ENCODE results near the gene GALNS.

The GALNS gene

DNA sequence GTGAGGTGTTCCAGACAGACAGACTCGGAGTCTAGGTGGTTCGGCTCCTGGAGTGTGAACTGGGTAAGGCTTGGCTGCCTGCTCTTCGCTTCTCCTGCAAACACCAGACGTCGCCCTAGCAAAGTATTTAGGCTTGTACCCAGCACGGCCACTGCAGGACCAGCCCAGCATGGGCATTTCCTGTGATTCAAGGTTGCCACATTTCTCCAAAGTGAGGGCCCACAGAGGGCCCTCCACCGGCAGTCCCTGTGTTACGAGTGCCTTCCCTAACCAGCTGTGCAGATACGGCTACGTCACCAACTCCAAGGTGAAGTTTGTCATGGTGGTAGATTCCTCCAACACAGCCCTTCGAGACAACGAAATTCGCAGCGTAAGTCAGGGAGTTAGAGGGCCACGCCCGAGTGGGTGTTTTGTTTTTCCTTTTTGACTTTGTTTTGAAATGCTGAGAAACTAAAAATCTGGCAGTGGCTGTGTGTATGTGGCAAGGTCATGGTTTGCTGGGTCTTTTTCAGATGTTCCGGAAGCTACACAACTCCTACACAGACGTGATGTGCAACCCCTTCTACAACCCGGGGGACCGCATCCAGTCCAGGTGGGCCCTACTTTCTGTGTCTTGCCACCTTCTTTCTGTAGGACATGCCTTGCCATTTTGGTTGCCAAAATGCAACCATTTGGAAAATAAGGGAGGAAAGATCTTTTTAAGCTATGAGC lies 2.8 kb upstream of the GALNS start:
- no peak for DNase-seq

DNA sequence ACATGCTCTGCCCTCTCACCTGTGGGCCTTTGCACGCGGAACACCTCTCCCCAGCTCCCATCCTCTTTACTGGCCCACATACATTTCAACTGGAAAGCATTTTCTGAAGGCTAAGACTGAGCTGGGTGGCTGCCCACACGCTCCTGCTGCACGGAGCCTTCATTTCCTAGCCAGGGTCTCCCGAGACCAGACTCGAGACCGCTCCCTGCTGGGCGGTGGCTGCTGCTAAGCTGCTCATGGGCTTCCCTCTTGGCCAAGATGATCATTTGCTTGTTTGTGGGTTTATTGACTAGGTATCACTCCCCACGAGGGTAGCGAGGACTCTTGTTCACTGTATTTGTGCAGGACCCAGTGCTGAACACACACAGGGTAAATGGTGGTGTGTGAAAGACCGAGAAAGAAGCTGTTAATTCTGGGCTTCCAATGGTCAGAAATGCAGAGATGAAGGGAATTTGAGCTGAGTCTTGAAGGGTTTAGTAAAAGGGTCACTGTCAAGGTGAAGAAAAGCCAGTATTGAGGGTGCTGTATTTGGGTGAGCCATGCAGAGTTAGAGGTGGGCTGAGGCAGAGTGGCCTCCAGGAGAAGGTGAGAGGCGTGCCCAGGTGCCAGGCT lies 1.1 kb upstream of the GALNS start:
- DNase-seq = peak in 55 of 58 donors; percentile 4 to 85 (median 63)

DNA sequence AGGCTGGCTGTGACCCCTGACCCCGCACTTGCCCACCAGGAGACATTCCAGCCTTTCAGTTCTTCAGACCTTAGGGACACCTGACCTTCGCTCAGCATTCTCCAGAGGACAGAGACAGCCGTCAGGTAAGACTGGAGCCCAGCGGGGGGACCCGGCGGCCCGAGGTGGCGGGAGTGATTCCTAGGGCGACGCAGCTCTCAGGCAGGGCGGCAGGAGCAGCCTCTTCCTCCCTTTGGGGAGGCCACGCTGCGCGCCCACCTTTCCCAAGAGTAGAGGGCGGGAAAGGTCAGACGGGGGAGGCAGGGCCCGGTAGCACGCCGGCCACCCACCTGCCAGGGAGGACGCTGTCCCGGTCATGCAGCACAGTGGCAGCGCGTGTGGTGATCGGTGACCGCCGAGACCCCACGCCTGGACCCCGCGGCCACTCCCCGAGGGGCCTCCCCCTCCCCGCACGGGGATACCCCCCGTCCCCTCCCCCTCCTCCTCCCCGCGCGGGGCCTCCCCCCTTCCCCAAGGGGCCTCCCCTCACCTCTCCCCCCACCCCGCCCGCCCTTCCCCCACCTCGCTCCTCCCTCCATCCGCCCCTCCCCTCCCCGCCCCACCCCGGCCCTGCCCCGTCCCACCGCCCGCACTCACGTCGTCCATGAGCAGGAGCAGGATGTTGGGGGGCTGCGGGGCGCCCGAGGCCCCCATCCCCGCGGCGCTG lies 472 bp downstream of the GALNS start:
- DNase-seq = peak in 6 of 58 donors; percentile 24 to 44 (median 40)

DNA sequence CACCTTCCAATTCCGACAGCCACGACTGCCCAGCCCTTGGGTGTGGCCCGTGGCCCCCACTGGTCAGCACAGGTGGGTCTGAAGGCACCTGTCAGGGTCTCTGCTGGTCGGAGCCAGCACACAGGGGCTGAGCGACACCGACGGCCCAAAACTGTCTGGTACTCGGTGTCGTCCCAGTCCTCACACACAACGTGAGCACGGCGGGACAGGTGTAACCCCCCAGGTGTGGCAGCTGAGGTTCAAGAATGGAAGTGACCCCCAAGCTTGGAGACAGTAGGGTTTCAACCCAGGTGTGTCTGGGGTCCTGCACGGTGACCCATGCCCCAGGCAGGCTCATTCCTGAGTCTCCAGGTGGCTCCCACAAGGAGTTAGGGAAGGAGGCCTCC lies 1.0 kb downstream of the GALNS start:
- DNase-seq = no peak

DNA sequence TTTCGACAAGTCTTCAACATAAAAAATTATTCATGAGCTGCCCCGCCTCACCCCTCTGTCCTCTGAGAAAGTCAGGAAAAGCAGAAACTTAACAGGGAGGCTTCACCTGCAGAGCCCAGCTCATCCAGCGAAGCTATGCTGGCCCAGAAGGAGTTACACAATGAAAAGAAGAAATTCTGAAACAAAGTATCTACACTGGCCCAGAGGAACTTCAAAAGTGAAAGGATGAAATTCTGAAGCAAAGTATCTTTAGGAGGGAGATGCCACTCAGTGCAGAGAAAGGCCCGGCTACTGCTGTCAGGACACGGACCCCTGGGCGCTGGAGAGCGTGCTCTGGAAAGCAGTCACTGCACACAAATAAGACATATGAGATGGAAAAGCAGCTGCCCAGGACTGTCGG lies 1.6 kb downstream of the GALNS start:
- DNase-seq = no peak

DNA sequence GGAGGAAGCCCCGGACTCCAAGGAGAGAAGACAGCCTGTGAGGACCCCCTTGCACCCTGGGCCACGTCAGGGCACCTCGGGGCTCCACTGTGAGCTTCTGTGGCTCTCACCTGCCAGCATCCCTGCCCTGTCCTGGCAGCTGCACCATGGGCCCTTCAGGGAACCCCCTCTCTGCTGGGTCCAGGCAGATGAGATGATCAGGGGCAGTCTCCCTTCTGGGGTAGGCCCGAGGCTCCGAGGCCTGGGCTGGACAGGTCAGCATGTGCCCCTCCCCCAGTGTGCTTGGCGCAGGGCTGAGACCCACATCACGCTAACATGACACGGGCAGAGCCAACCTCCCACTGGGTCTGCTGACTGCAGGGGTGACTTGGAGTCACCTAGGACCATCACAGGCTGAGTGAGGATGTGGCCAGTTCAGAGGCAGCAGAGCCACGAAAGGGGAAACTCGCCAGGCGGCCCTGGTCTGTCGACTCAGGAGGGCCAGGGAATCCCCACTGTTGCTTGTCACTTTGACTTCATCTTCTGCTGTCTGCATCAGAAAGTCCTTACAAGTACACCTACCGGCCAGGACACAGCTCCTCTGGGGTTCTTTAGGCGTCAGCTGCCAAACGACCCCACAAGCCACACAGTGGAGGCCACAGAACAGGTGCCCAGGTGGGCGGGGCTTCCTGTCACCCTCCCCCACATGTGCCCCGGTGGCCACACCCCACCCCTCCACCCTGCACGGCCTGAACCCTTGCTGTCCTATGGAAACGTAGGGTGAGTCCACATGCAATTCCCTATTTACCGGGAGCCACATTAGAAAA lies 2.2 kb downstream of the GALNS start:
- no peak for DNase-seq

DNA sequence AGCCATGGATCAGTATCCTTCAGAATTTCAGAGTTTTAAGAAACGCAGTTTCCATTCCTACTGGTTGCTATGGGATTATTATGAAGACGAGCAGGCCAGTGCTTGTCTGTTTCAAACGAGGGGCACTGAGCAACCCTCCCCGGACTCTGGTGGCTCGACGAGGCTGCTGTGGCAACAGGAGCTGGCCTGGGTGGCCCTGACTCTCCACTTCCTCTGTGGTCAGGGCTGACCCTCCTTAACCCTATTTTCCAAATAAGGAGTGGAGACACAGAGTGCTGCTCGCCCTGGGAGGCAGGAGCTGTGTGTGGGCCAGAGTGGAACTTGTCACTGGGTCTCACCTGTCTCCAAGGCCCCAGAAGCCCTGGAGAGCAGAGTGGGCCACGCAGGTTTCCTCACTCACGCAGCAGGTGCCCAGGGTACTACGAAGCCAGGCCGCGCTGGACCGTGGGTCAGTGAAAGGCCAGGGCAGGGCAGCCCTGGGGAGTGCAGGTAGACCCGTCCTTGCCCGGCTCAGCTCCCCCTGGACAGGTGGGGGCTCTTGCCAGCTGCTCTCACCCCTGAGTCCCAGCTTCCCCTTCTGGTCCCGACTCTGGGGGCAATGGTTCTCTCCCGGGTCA lies 3.3 kb downstream of the GALNS start:
- DNase-seq = peak in 1 of 58 donors; percentile 26

DNA sequence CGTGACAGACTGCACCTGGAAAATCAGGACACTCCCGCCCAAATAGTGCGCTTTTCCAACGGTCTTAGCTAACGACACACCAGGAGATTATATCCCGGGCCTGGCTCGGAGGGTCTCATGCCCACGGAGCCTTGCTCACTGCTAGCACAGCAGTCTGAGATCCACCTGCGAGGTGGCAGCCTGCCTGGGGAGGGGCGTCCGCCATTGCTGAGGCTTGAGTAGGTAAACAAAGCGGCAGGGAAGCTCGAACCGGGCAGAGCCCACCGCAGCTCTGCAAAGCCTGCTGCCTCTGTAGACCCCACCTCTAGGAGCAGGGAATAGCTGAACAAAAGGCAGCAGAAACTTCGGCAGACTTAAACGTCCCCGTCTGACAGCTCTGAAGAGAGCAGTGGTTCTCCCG lies 5.1 kb downstream of the GALNS start:
- no peak for DNase-seq

DNA sequence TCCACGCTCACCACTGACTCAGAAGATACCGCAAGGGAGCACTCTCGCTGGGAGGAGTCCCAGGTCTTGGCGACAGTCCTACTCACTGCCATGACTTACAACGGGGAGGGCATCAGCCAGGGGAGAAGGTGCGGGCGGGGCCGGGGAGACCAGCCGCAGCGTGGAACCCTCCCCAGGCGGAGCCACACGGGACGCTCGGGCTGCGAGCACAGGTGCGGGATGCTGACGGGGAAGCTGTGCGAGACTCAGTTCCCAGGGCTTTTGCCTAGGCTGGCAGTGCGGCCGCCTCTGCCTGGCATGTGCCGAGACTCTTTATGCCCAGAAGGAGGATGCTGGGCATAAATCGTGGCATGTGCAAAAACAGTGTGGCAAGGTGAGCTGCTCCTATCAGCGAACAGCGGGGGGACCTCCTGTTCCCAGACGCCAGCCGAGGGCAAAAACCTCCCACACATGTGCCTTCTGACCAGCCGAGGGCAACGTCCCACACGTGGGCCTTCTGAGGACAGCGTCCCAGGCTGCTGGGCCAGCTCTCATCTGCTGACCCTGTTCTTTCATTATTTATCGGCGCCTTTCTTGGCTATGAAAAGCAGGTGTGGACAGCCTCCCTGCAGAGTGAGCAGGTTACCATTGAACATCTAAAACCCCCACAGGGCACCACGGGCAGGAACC lies 6.1 kb downstream of the GALNS start:
- DNase-seq = no peak

DNA sequence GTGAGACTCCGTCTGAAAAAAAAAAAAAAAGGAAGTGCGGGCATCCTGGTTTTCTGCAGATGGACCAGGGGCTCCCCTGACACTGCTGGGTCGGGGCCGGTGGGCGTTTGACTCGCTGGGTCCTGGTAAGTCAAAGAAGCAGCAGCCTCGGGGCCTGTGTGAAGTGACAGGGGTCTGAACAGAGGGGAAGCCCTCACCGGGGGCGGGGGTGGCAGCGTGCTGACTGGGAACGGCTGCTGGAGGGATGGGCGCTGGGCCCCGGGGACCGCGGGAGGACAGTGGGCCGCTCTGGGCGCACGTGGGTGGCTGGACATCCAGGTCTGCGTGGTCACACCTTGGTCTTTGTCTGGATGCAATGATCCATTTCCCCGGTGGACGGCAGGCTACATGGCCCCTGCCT lies 8.2 kb downstream of the GALNS start:
- DNase-seq = no peak

DNA sequence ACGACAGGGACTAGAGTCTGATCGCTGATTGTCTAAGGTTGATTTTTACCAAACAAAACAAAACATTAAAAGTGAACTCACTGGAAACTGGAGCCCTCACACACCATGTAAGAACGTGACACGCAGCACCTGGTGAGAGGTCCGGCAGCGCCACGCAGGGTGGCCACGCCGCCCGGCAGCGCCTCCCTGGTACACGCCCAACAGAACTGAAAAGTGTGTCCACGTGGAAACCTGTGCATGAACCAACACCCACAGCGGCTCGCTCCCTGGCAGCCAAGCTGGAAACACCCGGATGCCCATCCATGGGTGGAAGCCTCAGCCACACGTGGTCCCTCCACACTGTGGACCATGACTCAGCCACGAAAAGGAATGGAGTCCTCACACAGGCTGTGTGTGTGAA lies 9.1 kb downstream of the GALNS start:
- DNase-seq = no peak

DNA sequence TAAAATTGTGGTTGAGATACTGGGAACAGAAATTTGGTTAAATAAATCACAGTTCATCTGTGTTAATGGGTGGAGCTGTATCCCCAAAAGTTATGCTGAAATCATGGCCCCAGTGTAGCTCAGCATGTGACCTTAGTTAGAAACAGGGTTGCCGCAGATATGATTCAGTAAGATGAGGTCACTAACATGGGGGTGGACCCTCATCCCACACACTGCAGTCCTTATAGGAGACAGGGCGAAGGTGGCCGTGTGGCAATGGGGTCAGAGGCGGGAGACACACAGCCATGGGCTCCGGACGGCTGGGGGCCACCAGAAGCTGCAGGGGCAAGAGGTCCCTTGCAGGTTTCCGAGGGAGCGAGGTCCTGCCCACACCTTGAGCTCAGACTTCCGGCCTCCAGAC lies 10.7 kb downstream of the GALNS start:
- no peak for DNase-seq

DNA sequence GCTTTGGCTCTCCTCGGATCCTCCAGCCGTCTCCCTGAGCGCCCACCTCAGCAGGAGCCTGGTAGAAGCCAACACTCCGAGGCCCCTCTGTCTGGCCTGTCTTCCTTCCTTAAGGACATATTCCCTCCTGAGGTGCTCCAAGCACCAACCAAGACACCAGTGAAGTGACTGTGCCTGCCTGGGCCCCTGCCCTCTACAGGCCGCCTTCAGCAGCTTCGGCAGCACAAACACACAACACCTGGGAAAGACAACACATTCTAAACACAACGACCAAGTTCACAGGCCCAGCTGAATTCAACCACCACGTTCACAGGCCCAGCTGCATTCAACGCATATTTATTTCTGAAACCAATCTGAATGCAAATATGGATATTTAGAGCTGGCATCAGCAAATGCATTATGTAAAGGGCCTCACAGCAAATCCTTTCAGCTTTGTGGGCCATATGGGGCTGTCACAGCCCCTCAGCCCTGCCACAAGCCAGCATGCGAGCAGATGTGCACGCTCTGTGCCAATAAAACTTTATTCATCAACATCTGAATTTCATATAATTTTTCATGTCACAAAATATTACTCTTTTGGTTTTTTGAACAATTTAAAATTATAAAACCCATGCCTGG lies 12.2 kb downstream of the GALNS start:
- peak in 3 of 58 donors; percentile 5 to 9 (median 5) for DNase-seq

DNA sequence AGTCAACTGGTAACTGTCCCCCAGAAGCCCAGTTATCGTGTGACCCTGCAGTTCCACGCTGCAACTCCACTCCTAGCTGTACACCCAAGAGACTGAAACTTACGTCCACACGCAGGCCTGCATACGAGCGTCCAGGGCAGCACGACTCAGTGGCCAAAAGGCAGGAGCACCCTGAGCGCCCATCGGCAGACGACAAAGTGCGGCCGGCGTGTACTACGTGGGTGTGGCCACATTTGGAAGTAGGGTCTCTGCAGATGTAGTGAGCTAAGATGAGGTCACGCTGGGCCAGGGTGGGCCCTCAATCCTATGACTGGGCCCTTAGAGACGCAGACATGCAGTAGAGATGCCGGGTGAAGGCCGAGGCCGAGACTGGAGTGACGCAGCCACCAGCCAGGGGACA lies 13.5 kb downstream of the GALNS start:
- no peak for DNase-seq

DNA sequence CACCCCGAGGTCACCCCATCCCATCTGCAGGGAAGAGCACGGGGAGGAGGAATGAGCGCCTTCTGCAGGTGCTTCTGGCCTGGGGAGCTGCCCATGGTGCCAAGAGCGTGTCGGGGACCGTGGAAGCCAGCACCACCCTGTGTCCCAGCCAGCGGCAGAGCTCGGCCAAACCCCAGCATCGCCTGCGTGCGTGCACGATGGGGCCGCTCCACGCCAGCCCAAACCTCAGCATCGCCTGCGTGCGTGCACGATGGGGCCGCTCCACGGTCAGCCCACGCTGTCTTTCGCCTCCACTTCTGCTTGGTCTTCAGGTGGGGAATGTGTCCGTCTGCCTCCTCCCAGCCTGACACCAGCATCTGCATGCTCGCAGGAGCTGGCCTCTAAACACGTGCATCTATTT lies 13.9 kb downstream of the GALNS start:
- DNase-seq = no peak

DNA sequence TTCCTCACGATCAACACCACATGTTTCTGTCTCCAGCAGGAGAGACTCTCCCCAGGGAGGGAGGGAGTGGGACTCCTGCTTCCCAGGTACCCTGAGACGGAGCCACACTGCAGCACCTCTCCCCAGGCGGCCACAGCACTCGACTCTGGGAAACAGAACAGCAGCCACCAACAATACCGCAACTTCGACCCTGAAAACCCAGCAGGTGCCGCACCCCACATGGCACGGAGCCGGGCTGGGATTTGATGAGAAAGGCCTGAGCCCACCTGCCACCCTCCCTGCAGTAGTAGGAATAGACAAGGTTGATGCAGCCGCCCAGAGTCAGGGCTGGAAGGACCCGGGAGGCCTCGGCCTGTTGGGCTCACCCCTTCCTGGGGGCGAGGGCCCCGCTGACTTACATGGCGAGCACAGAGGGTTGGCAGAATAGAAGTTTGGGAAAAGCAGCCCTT lies 14.4 kb downstream of the GALNS start:
- no peak for DNase-seq

DNA sequence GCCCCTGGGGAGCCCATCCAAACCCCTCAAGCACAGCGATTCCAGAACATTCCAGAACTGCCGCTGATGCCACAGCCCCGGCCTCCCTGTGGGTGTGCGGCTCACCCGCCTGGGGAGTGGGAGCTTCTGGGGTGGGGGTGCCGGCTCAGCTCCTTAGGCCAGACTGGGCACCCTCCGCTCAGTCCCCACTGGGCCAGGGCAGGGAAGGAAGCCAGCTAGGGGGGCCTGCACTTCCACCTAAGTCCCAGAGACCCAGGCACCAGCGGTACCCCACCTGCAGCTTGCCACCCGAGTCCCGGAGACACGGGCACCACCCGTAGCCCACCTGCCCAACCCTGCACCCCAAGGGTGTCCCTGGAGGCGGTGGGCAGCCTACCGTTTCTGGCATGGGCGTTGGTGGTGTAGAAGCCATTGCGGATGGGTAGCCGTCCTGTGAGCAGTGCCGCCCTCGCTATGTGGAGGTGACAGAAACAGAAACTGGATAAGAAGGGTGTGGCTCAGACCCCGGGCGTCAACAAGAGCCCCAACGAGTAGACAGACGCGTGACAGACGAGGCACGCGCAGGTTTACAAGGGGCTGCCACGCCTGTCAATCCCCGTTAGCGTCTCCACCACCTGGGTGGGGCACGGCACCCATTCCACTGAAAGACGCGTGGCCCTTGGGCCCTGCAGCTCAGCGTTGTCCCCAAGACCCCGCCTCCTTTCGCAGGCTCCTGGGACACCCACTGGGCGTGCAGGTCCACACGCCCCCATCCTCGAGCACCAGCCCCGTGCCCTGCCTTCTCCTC lies 15.0 kb downstream of the GALNS start:
- DNase-seq = no peak

DNA sequence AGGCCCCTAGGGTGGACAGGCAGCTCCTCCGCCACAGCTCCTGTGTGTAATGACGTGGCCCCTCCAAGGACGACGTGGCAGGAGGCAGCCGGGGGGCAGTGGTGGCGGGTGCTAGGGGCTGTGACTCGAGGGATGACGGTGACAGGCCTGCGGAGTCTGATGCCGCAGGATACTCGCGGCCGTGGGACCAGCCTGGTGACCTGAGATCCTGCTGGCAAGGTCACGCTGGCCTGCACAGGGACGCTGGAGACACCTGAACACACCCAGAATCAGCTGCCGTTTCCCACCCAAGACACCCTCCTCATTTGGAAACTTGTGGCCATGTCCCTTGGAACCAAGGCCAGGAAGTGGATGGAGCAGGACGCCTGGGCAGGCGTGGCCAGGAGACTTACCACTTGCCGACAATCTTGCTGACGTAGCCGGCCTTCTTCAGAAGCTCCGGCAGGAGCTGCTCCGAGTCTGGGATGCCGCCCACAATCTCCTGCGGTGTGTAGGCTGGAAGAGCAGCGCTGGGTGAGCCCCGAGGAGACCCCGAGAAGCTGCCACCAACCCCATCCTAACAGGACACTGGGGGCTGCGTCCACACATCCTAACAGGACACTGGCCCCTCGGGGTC lies 16.0 kb downstream of the GALNS start:
- DNase-seq = peak in 4 of 58 donors; percentile 6 to 12 (median 9)
